Mammary epithelial cell (primary cell): ENCODE data around the gene TPRKB.

ENCODE experiments used
- CTCF ChIP-seq, 2 donors: IDR thresholded peaks in 1 of 2; conservative IDR thresholded peaks in 1 of 2; 2 replicates each; pipeline ENCODE4 v1.5.1; 2011 to 2012; ENCODE audit warnings: inconsistent platforms in 2 of 2, low read length in 2 of 2, mild to moderate bottlenecking in 2 of 2, control low read depth in 1 of 2, low read depth in 1 of 2; ENCODE audit not compliant: insufficient read depth in 1 of 2; ENCODE audit errors: extremely low read depth in 1 of 2
- EZH2 ChIP-seq: IDR thresholded peaks from 2 replicates; pipeline ENCODE4 v1.6.1; 2012; ENCODE audit warnings: low read length, inconsistent platforms, borderline replicate concordance

GRCh38 chr2:73716543-73717250 lies 20.4 kb downstream of the TPRKB start:
- TF ChIP-seq CTCF (conservative IDR thresholded peaks at IDR 0.05 in 1 of 2, IDR thresholded peaks at IDR 0.05 in 1 of 2; ENCODE audit: extremely low read depth in 1 of 2, insufficient read depth in 1 of 2, low read depth in 1 of 2, low read length in 2 of 2) (no peak), EZH2 (no peak)
